OCI-LY7 (cell line): ENCODE results near the gene AUTS2. TPM values are rescaled to one million over a fixed set of nuclear protein-coding genes. Genes with fewer than 3 reads are reported as not detected.

ENCODE experiments used
- BruUV-seq: library from RNA; stranded (reverse); fragments of 400-500 nt; replicated peaks from 2 replicates; lab custom pipeline; 2021; lab: Mats Ljungman, UMichigan
- CTCF ChIA-PET: fragments of 300-600 bp; sonication (Branson Sonifier 250); formaldehyde crosslinking; loops from one replicate; lab custom pipeline; 2022; ENCODE audit warnings: antibody characterized with exemption; ENCODE audit not compliant: unreplicated experiment; lab: Charles Lee
- POLR2A ChIA-PET: fragments of 300-600 bp; sonication (Branson Sonifier 250); formaldehyde crosslinking; loops from one replicate; lab custom pipeline; 2022; ENCODE audit warnings: antibody characterized with exemption; lab: Charles Lee
- DNase-seq: peaks from one replicate; pipeline ENCODE4 v3.0.0-alpha.2; 2015; ENCODE audit warnings: low spot score
- H2AFZ ChIP-seq: fragments of 200-600 bp; sonication (generic), shearing (Covaris generic); 2 replicates; pipeline ENCODE4 v1.6.1; 2014; ENCODE audit warnings: mild to moderate bottlenecking, antibody characterized with exemption, low read length, moderate library complexity
- H3K27ac ChIP-seq: fragments of 200-600 bp; sonication (generic); 2 replicates; pipeline ENCODE4 v1.5.1; 2014; ENCODE audit warnings: mixed run types, low read depth, mild to moderate bottlenecking, moderate library complexity, low read length, inconsistent platforms; ENCODE audit not compliant: poor library complexity, severe bottlenecking
- H3K36me3 ChIP-seq: fragments of 200-600 bp; sonication (generic); 2 replicates; pipeline ENCODE4 v1.6.1; 2014; ENCODE audit warnings: mild to moderate bottlenecking, antibody characterized with exemption, low read length, moderate library complexity, mixed read lengths; ENCODE audit not compliant: insufficient read depth
- H3K4me1 ChIP-seq: fragments of 200-600 bp; sonication (generic); 2 replicates; pipeline ENCODE4 v1.5.1; 2014; ENCODE audit warnings: mild to moderate bottlenecking, low read length; ENCODE audit not compliant: insufficient read depth, poor library complexity, severe bottlenecking
- H3K4me2 ChIP-seq: fragments of 200-600 bp; sonication (generic); 2 replicates; pipeline ENCODE4 v1.6.1; 2014; ENCODE audit warnings: mild to moderate bottlenecking, low read length
- H3K4me3 ChIP-seq: fragments of 200-600 bp; sonication (generic); 2 replicates; pipeline ENCODE4 v1.5.1; 2014; ENCODE audit warnings: mild to moderate bottlenecking, low read depth, low read length; ENCODE audit not compliant: poor library complexity, severe bottlenecking
- H3K79me2 ChIP-seq: fragments of 200-600 bp; sonication (generic); 2 replicates; pipeline ENCODE4 v1.6.1; 2016; ENCODE audit warnings: low read depth, mild to moderate bottlenecking, low read length, moderate library complexity, mixed read lengths; ENCODE audit not compliant: insufficient read depth
- H3K9me2 ChIP-seq: fragments of 200-600 bp; sonication (generic); 2 replicates; pipeline ENCODE4 v1.6.1; 2016; ENCODE audit warnings: mild to moderate bottlenecking, low read length, mixed read lengths; ENCODE audit not compliant: insufficient read depth
- H3K9me3 ChIP-seq: fragments of 200-600 bp; sonication (generic); 2 replicates; pipeline ENCODE4 v1.6.1; 2014; ENCODE audit warnings: mild to moderate bottlenecking, mixed run types, low read length, mixed read lengths
- H4K20me1 ChIP-seq: fragments of 200-600 bp; sonication (generic); 2 replicates; pipeline ENCODE4 v1.6.1; 2014; ENCODE audit warnings: mild to moderate bottlenecking, antibody characterized with exemption, low read length, moderate library complexity, mixed read lengths; ENCODE audit not compliant: insufficient read depth
- CTCF ChIP-seq: fragments of 200-600 bp; sonication (generic); conservative IDR thresholded peaks from 2 replicates; pipeline ENCODE4 v1.5.1; 2014; ENCODE audit warnings: mild to moderate bottlenecking, antibody characterized with exemption, low read length, moderate library complexity, mixed read lengths
- EZH2phosphoT487 ChIP-seq: fragments of 200-600 bp; sonication (generic); IDR thresholded peaks from 2 replicates; pipeline ENCODE4 v1.6.1; 2018; ENCODE audit warnings: low read depth, borderline replicate concordance, mild to moderate bottlenecking, mixed run types, antibody characterized with exemption, low read length, moderate library complexity, mixed read lengths
- intact Hi-C: fragments of 100-400 bp; cut with micrococcal nuclease; formaldehyde crosslinking; loops from one replicate; pipeline ENCODE4 v1.10.0; 2022; ENCODE audit not compliant: unreplicated experiment
- total RNA-seq, 2 experiments: library from RNA; depleted of rRNA in 1 of 2; stranded (reverse); fragments of >200 nt in 1 of 2; shearing (Covaris generic) in 1 of 2; gene quantifications; 2 replicates each; pipeline ENCODE4 v1.2.3, GENCODE V29; 2014 to 2022

AUTS2 gene
- total RNA-seq, 2 experiments from 2014 or later, result 37.9 to 78.5 TPM

GRCh38 chr7:70472601-70473237 is 874.4 kb downstream of the AUTS2 start:
- Histone ChIP-seq H3K36me3 (no peaks in the 10 kb centered on the region), H2AFZ (no peak overlapping the region), H3K79me2 (no peaks in the 10 kb centered on the region), H3K4me2 (no peak overlapping the region), H3K27ac (no peak overlapping the region), H3K9me3 (no peaks in the 10 kb centered on the region), H3K9me2 (no peaks in the 10 kb centered on the region), H3K4me3 (no peak overlapping the region), H4K20me1 (no peaks in the 10 kb centered on the region), H3K4me1 (no peaks in the 10 kb centered on the region)
- no peak for DNase-seq
- ChIA-PET CTCF (no interaction called here), POLR2A (interaction anchor here (0.6 to 1.4 kb wide), 4 partner anchors 9 to 45 kb away, joined by 3 to 4 read pairs (median 3); no protein-coding TSS in a partner anchor)
- intact Hi-C loops, result no loop called here
- no TSS peak for BruUV-seq
- TF ChIP-seq CTCF, result no peak
- no peak for TF ChIP-seq EZH2phosphoT487

GRCh38 chr7:70474639-70475234 is 876.5 kb downstream of the AUTS2 start:
- TF ChIP-seq EZH2phosphoT487 (no peak), CTCF (no peak)
- Histone ChIP-seq H3K79me2 (no peaks in the 10 kb centered on the region), H3K4me3 (no peak overlapping the region), H3K9me3 (no peaks in the 10 kb centered on the region), H3K36me3 (no peaks in the 10 kb centered on the region), H3K27ac (no peak overlapping the region), H4K20me1 (no peaks in the 10 kb centered on the region), H3K4me1 (no peaks in the 10 kb centered on the region), H2AFZ (no peak overlapping the region), H3K4me2 (no peak overlapping the region), H3K9me2 (no peaks in the 10 kb centered on the region)
- intact Hi-C loops, result no loop called here
- ChIA-PET CTCF (no interaction called here), POLR2A (interaction anchor here (0.5 to 0.6 kb wide), 2 partner anchors 12 to 1266 kb away, joined by 3 read pairs; no protein-coding TSS in a partner anchor)
- DNase-seq, result no peak
- no TSS peak for BruUV-seq
